HepG2 (cell line): ENCODE data around the gene TLK1. TPM values are rescaled to one million over a fixed set of nuclear protein-coding genes. Genes with fewer than 3 reads are reported as not detected.

ENCODE experiments used
- ARNTL ChIP-seq: sonication (generic); formaldehyde crosslinking; IDR thresholded peaks from 2 replicates; pipeline ENCODE4 v1.4.0; 2020; ENCODE audit warnings: mild to moderate bottlenecking, missing genetic modification reagents
- ATF7-NPFF ChIP-seq: sonication (generic); formaldehyde crosslinking; IDR thresholded peaks from 2 replicates; pipeline ENCODE4 v1.8.1; 2023; ENCODE audit warnings: mild to moderate bottlenecking, low read depth, missing genetic modification reagents, moderate library complexity
- CHD2 ChIP-seq: IDR thresholded peaks from 2 replicates; pipeline ENCODE4 v1.6.1; 2011; ENCODE audit warnings: low read depth, low read length, improper control_type of control experiment
- CREB1 ChIP-seq, 2 experiments: fragments of 450-650 bp in 1 of 2; IDR thresholded peaks; 2 replicates each; pipeline ENCODE4 v1.6.1; 2016 to 2017; ENCODE audit warnings: control low read depth in 1 of 2, mild to moderate bottlenecking in 1 of 2, missing compliant biosample characterization in 1 of 2, missing genetic modification characterization in 1 of 2
- CREM ChIP-seq, 2 experiments: sonication (generic) in 1 of 2; formaldehyde crosslinking in 1 of 2; IDR thresholded peaks; 2 replicates each; pipeline versions ENCODE4 v1.4.0 to v1.6.1; 2016 to 2020; ENCODE audit warnings: antibody characterized with exemption in 1 of 2, mild to moderate bottlenecking in 1 of 2, missing genetic modification reagents in 1 of 2
- GABPB1 ChIP-seq: IDR thresholded peaks from 2 replicates; pipeline ENCODE4 v1.6.1; 2016; ENCODE audit warnings: mild to moderate bottlenecking, missing genetic modification reagents, moderate library complexity, missing compliant biosample characterization
- GTF2F1 ChIP-seq: fragments of 150-350 bp; IDR thresholded peaks from 2 replicates; pipeline ENCODE4 v1.6.1; 2014; ENCODE audit warnings: low read length
- HDAC6 ChIP-seq: fragments of 200-600 bp; sonication (generic); IDR thresholded peaks from 2 replicates; pipeline ENCODE4 v1.7.0; 2017; ENCODE audit warnings: mild to moderate bottlenecking, antibody characterized with exemption, low read length, low read depth
- JUND ChIP-seq: sonication (generic); formaldehyde crosslinking; IDR thresholded peaks from 2 replicates; pipeline ENCODE4 v1.8.0; 2022; ENCODE audit warnings: mild to moderate bottlenecking, missing genetic modification reagents
- KAT8 ChIP-seq: IDR thresholded peaks from 2 replicates; pipeline ENCODE4 v1.6.1; 2016; ENCODE audit warnings: missing genetic modification reagents, missing compliant biosample characterization
- KDM3A ChIP-seq: IDR thresholded peaks from 2 replicates; pipeline ENCODE4 v1.6.1; 2018; ENCODE audit warnings: low read depth, missing compliant biosample characterization
- MAF1 ChIP-seq: sonication (generic); formaldehyde crosslinking; IDR thresholded peaks from 2 replicates; pipeline ENCODE4 v1.5.0; 2020; ENCODE audit warnings: missing genetic modification reagents, borderline replicate concordance
- MBD4 ChIP-seq: IDR thresholded peaks from 2 replicates; pipeline ENCODE4 v1.6.1; 2012; ENCODE audit warnings: low read length, inconsistent platforms, borderline replicate concordance
- MTF2 ChIP-seq: sonication (generic); formaldehyde crosslinking; IDR thresholded peaks from 2 replicates; pipeline ENCODE4 v1.5.0; 2020; ENCODE audit warnings: missing genetic modification reagents, borderline replicate concordance
- NCOA5 ChIP-seq: sonication (generic); formaldehyde crosslinking; IDR thresholded peaks from 2 replicates; pipeline ENCODE4 v1.4.0; 2020; ENCODE audit warnings: missing genetic modification reagents
- NFE2L1 ChIP-seq: sonication (generic); formaldehyde crosslinking; IDR thresholded peaks from 2 replicates; pipeline ENCODE4 v1.4.0; 2020; ENCODE audit warnings: missing genetic modification reagents, mild to moderate bottlenecking, borderline replicate concordance
- NR3C1 ChIP-seq: sonication (generic); formaldehyde crosslinking; IDR thresholded peaks from 2 replicates; pipeline ENCODE4 v1.4.0; 2020; ENCODE audit warnings: missing genetic modification reagents
- POGZ ChIP-seq: sonication (generic); formaldehyde crosslinking; IDR thresholded peaks from 2 replicates; pipeline ENCODE4 v1.4.0; 2020; ENCODE audit warnings: mild to moderate bottlenecking, missing genetic modification reagents
- PPARG ChIP-seq: conservative IDR thresholded peaks from 2 replicates; pipeline ENCODE4 v1.6.1; 2016; ENCODE audit warnings: missing biosample characterization, missing genetic modification reagents
- RCOR2 ChIP-seq: IDR thresholded peaks from 2 replicates; pipeline ENCODE4 v1.6.1; 2016; ENCODE audit warnings: missing biosample characterization, missing genetic modification reagents
- SKI ChIP-seq: fragments of 450-650 bp; IDR thresholded peaks from one replicate; pipeline ENCODE4 v1.6.1; 2018; ENCODE audit warnings: mild to moderate bottlenecking; ENCODE audit not compliant: partially characterized antibody
- SMC3 ChIP-seq: IDR thresholded peaks from 2 replicates; pipeline ENCODE4 v1.6.1; 2011; ENCODE audit warnings: low read length, improper control_type of control experiment
- SP4 ChIP-seq: sonication (generic); formaldehyde crosslinking; IDR thresholded peaks from 2 replicates; pipeline ENCODE4 v1.8.1; 2023; ENCODE audit warnings: mild to moderate bottlenecking, missing genetic modification reagents
- SSRP1 ChIP-seq: IDR thresholded peaks from 2 replicates; pipeline ENCODE4 v1.6.1; 2016; ENCODE audit warnings: control low read depth
- TSC22D2 ChIP-seq: sonication (generic); formaldehyde crosslinking; IDR thresholded peaks from 2 replicates; pipeline ENCODE4 v1.5.1; 2020; ENCODE audit warnings: missing genetic modification reagents, mild to moderate bottlenecking, borderline replicate concordance
- ZBTB7A ChIP-seq: sonication (generic); formaldehyde crosslinking; IDR thresholded peaks from 2 replicates; pipeline ENCODE4 v1.8.0; 2022; ENCODE audit warnings: mild to moderate bottlenecking, missing genetic modification reagents
- ZNF10 ChIP-seq: sonication (generic); formaldehyde crosslinking; IDR thresholded peaks from 2 replicates; pipeline ENCODE4 v1.4.0; 2020; ENCODE audit warnings: mild to moderate bottlenecking, low read depth, missing genetic modification reagents, borderline replicate concordance
- ZNF550 ChIP-seq: sonication (generic); formaldehyde crosslinking; IDR thresholded peaks from 2 replicates; pipeline ENCODE4 v1.4.0; 2020; ENCODE audit warnings: mild to moderate bottlenecking, missing genetic modification reagents, borderline replicate concordance
- ZNF564 ChIP-seq: sonication (generic); formaldehyde crosslinking; IDR thresholded peaks from 2 replicates; pipeline ENCODE4 v1.8.1; 2023; ENCODE audit warnings: mild to moderate bottlenecking, missing genetic modification reagents
- ZNF678 ChIP-seq: sonication (generic); formaldehyde crosslinking; IDR thresholded peaks from 2 replicates; pipeline ENCODE4 v1.4.0; 2020; ENCODE audit warnings: mild to moderate bottlenecking, missing genetic modification reagents
- ZSCAN29 ChIP-seq: sonication (generic); formaldehyde crosslinking; conservative IDR thresholded peaks from 2 replicates; pipeline ENCODE4 v1.4.0; 2020; ENCODE audit warnings: mild to moderate bottlenecking, missing genetic modification reagents
- ZSCAN31 ChIP-seq: sonication (generic); formaldehyde crosslinking; IDR thresholded peaks from 2 replicates; pipeline ENCODE4 v1.5.0; 2020; ENCODE audit warnings: low read depth, mild to moderate bottlenecking, missing genetic modification reagents
- polyA plus RNA-seq, 8 experiments: library from polyadenylated mRNA; depleted of rRNA in 3 of 8; stranded (reverse) in 7 of 8; unstranded in 1 of 8; fragments of >200 nt; fragmentation: Illumina TruSeq in 4 of 8; extraction: Trizol in 4 of 8; gene quantifications; 2 replicates each; pipeline versions ENCODE4 v1.2.1 to v1.2.3, GENCODE V29; 2011 to 2016; ENCODE audit warnings: low read depth in 4 of 8, missing spikeins in 1 of 8, mixed read lengths in 1 of 8; ENCODE audit not compliant: insufficient read depth in 1 of 8
- total RNA-seq, 5 experiments: library from RNA; depleted of rRNA; stranded (reverse); fragments of >200 nt; fragmentation: Illumina TruSeq; extraction: Trizol; gene quantifications; 2 replicates each; pipeline ENCODE4 v1.2.3, GENCODE V29; 2016; ENCODE audit warnings: low read depth in 1 of 5
- TF ChIP-seq, protein P1 (sequence below): IDR thresholded peaks from 2 replicates; pipeline ENCODE4 v1.6.1; 2018; ENCODE audit warnings: missing genetic modification reagents

Gene TLK1
- total and polyA plus RNA-seq, 2 of the 13 experiments (the other 11 are each of a cell fraction or from before 2014, with no cell fraction given), result 16.8 to 28.7 TPM

DNA sequence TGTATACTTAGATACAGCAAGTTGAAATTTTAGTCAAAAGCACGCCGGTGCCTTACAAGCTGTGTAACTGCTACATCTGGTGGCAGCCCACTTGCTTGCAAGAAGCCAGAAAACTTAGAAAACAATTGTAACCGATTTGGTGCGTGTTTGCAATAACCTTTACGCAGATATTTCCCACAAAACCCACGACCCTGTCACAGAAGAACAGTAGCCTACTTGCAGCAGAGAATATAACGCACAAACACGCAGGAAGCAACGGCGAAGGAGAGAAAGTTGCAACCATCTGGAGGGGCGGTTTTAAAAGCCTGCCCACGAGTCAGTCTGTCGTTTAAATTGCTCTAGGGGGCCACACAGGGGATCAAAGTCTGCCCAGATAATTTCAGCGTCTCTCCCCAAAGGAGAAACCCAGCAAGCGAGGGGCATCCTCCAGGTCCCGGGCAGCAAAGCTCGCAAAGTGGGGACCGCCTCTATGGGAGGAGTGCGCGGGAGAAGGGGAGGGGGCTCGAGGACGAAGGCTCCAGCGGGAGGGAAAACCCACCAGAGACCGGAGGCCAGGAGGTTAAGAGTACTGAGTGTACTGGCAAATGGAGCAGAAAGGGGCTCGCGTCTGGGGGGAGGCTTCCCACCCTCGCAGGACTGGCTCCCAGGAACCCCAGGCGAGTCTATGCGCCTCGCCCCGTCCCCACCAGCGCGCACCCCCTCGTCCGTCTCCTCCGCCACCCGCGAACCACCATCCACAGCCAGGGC is 1.1 kb downstream of the TLK1 start (continued):
- TF ChIP-seq ZSCAN29 (CRISPR knock-in tag) (peak; percentile 69; the same call in 1 of the 2 replicates), NCOA5 (CRISPR knock-in tag) (no peak), ZNF550 (CRISPR knock-in tag) (no peak), HDAC6 (0 out of 2 replicates have a peak, but pooled peaks have one; percentile 60), SP4 (CRISPR knock-in tag) (no peak), ARNTL (no peak), ZNF10 (CRISPR knock-in tag) (no peak), ATF7-NPFF (peak; percentile 31; the same call in 1 of the 2 replicates), CREB1 (IDR thresholded peaks at IDR 0.05) (no peak), CREB1 (CRISPR knock-in tag; IDR thresholded peaks at IDR 0.05) (0 out of 2 replicates have a peak, but pooled peaks have one; percentile 34), KDM3A (CRISPR knock-in tag) (no peak), ZBTB7A (CRISPR knock-in tag) (peak; percentile 94), TSC22D2 (CRISPR knock-in tag) (0 out of 2 replicates have a peak, but pooled peaks have one; percentile 75), MTF2 (no peak), RCOR2 (CRISPR knock-in tag) (no peak), NR3C1 (CRISPR knock-in tag) (no peak), ZNF564 (CRISPR knock-in tag) (no peak), GABPB1 (CRISPR knock-in tag) (peak; percentile 26), PPARG (CRISPR knock-in tag) (no peak), NFE2L1 (CRISPR knock-in tag) (no peak), SKI (no peak), ZNF678 (CRISPR knock-in tag) (0 out of 2 replicates have a peak, but pooled peaks have one; percentile 37), JUND (0 out of 2 replicates have a peak, but pooled peaks have one; percentile 16), SMC3 (peak; percentile 39; the same call in 1 of the 2 replicates), KAT8 (CRISPR knock-in tag) (no peak; the same call in 1 of the 2 replicates), MAF1 (CRISPR knock-in tag) (no peak), ZSCAN31 (peak; percentile 68), GTF2F1 (no peak), POGZ (CRISPR knock-in tag) (peak; percentile 30; the same call in 1 of the 2 replicates), CHD2 (no peak), MBD4 (0 out of 2 replicates have a peak, but pooled peaks have one; percentile 16), CREM (IDR thresholded peaks at IDR 0.05) (0 out of 2 replicates have a peak, but pooled peaks have one; percentile 26), CREM (CRISPR knock-in tag; IDR thresholded peaks at IDR 0.05) (no peak), SSRP1 (CRISPR knock-in tag) (no peak)
- TF ChIP-seq, protein P1, sequence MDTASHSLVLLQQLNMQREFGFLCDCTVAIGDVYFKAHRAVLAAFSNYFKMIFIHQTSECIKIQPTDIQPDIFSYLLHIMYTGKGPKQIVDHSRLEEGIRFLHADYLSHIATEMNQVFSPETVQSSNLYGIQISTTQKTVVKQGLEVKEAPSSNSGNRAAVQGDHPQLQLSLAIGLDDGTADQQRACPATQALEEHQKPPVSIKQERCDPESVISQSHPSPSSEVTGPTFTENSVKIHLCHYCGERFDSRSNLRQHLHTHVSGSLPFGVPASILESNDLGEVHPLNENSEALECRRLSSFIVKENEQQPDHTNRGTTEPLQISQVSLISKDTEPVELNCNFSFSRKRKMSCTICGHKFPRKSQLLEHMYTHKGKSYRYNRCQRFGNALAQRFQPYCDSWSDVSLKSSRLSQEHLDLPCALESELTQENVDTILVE (CRISPR knock-in tag), result no peak
